GM12872 (cell line): ENCODE results near the gene FOXJ3.

Source experiments
- TF ChIP-seq, protein P1 (sequence below): IDR thresholded peaks from 3 replicates; pipeline ENCODE4 v1.5.1; 2011; ENCODE audit warnings: low read depth, mild to moderate bottlenecking, low read length, moderate library complexity; ENCODE audit not compliant: insufficient read depth

The FOXJ3 gene

DNA sequence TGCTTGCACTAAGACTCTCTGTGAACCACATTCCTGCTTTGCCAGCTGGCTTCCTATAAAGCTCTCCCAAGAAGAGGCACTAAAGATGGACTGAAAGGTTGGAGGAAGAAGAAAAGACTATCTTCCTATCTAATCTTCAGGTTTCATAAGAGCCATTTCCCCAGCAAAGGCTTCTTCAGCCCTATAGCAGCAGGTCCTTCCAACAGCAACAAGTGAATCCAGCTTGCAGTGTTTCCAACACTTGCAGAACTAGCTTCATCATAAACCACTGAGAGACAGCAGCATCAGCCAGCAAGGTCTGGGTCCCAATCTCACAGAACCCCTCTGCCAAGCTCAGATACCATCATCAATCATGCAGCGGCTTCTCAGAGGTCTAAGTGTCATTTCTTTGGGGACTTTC is 28.1 kb downstream of the FOXJ3 start:
- TF ChIP-seq, protein P1, sequence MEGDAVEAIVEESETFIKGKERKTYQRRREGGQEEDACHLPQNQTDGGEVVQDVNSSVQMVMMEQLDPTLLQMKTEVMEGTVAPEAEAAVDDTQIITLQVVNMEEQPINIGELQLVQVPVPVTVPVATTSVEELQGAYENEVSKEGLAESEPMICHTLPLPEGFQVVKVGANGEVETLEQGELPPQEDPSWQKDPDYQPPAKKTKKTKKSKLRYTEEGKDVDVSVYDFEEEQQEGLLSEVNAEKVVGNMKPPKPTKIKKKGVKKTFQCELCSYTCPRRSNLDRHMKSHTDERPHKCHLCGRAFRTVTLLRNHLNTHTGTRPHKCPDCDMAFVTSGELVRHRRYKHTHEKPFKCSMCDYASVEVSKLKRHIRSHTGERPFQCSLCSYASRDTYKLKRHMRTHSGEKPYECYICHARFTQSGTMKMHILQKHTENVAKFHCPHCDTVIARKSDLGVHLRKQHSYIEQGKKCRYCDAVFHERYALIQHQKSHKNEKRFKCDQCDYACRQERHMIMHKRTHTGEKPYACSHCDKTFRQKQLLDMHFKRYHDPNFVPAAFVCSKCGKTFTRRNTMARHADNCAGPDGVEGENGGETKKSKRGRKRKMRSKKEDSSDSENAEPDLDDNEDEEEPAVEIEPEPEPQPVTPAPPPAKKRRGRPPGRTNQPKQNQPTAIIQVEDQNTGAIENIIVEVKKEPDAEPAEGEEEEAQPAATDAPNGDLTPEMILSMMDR, result no peak

DNA sequence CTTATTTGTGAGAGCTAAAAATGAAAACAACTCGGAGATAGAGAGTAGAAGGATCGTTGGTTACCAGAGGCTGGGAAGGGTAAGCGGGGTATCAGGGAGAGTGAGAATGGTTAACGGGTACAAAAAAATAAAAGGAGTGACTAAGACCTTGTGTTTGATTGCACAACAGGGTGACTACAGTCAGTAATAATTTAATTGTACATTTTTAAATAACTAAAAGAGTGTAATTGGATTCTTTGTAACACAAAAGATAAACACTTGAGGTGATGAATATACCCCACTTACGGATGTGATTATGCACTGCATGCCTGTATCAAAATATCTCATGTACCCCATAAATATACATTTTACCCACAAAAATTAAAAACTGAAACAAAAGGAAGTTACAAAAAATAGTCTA is 29.4 kb downstream of the FOXJ3 start:
- TF ChIP-seq, protein P1, result no peak

DNA sequence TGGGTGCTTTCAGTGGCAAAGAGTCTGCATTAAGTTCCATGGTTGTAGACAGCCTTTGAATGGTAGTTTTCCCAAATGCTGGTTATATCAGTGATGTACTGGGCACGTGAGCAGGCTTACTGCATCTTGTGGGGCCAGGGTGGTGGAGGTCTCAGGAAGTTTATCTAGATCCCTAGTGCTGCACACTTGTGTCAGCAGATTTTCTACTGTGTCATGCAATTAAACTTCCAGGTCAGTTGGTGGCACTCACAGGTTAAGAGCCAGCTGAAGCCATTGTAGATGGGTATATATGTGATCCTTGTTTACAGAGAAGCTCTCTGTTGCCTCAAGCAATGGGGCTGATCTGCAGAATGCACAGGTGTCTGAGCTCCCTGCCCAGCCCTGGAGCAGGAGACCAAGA is 33.0 kb downstream of the FOXJ3 start:
- TF ChIP-seq, protein P1, result no peak

DNA sequence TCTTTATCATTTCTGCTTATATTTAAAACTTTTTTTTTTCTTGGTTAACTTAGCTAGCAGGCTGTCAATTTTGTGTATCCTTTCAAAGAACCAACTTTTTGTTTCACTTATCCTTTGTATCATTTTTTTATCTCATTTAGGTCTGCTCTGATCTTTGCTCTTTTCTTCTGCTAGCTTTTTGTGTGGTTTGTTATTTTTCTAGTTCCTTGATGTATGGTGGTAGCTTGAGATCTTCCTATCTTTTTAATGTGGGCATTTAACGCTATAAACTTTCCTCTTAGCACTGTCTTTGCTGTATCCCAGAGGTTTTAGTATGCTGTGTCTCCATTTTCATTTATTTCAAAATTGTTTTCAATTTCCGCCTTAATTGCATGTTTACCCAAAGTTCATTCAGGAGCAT is 36.5 kb downstream of the FOXJ3 start:
- TF ChIP-seq, protein P1, result no peak

DNA sequence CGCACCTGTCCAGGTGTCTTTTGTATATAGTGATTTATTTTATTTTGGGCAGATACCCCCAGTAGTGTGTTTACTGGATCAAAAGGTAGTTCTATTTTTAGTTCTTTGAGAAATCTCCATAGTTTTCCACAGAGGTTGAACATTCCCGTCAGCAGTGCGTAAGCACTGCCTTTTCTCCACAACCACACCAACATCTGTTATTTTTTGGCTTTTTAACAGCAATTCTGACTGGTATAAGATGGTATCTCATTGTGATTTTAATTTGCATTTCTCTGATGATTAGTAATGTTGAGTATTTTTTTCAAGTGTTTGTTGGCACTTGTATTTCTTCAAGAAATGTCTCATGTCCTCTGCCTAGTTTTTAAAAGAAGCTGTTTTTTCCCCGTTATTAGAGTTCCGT is 39.2 kb downstream of the FOXJ3 start:
- TF ChIP-seq, protein P1, result no peak

DNA sequence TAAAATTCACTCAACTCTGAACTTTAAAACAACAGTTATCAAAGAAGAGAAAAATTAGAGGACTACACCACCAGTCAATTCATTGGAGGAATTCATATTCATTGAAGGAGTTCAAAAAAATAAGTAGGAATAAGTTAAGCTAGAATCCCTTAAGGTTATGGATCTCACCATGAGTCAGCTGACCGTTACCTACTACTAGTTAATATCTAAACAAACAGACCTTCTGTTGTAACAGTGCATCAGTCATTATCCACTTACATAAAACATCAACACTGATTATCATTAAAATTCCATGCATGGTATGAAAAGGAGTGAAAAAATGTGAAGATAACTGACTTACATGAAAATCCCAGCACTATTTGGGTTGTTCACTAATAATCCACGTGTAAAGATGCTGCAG is 44.9 kb downstream of the FOXJ3 start:
- TF ChIP-seq, protein P1, result no peak

DNA sequence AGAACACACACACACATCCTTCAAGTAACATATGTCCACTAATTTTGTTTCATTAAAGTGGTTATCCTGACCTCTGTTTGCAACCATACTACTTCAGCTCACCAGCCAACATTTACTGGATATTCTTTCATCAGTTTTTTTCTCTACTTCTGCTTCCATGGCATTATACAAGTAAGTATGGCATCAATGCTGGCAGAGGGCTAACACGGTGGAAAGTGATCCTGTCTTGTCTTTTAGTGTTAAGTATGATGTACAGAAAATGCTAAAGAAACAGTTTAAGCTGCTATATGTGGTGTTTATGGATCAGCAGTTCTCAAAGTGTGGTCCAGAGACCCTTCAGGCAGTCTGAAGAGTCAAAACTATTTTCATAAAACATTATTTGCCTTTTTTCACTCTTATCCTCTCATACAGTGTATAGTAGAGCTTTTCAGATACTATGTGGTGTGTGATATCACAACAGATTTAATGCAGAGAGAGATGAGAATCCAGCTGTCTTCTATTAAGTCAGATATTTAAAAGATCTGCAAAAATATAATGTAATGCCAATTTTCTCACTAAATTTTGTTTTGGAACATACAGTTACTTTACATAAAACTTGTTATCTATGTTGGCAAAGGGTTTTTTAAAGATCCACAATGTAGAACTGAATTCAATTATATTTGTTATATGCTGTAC is 46.6 kb downstream of the FOXJ3 start:
- TF ChIP-seq, protein P1, result no peak
